Activated CD8-positive, alpha-beta memory T cell treated with anti-CD3 and anti-CD28 coated beads for 48 hours (primary cell): Measurements from ENCODE around the gene TPPP3.

Experiments
- DNase-seq, 3 experiments: peaks; one replicate each; pipeline ENCODE4 v3.0.0-alpha.2; 2020; ENCODE audit warnings: low read depth in 2 of 3, low spot score in 2 of 3

Gene TPPP3

GRCh38 chr16:67346341-67346740, 47.0 kb downstream of the TPPP3 start:
- DNase-seq: no peak

GRCh38 chr16:67345401-67345800, 47.9 kb downstream of the TPPP3 start:
- DNase-seq: no peak

- DNase-seq: no peak
These were observed 50.7 kb downstream of the TPPP3 start for GRCh38 chr16:67342616-67343015.

- DNase-seq: no peak
These were observed 52.0 kb downstream of the TPPP3 start for GRCh38 chr16:67341250-67341649.
